HL-60/S4 (cell line): ENCODE data around the gene RBM34.

ENCODE experiments used
- in situ Hi-C: fragments of 300-500 bp; cut with MboI; formaldehyde crosslinking; loops from 2 replicates; pipeline ENCODE4 v1.14.3; 2022; ENCODE audit warnings: low sequenced_read_pairs

RBM34 gene

GRCh38 chr1:235156265-235156664, 4.8 kb downstream of the RBM34 start:
- in situ Hi-C loops: no loop called here

DNA sequence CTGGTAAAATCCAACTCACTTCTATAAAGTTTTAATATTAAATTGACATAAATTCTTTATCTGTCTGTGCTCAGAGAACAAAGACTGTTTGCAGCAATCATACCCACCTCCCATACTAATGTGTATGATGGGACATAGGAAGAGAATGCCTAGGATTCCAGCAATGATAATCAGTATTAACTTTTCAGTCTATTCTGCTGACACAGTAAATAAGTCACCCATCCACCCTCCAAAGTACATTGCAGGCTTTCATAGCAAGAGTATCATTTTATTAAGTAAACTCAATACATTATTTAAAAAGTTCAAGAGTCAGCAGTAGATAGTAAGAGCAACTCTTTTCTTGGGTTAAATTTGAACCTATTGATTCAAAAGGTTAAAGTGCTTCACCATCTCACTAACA, 8.8 kb downstream of the RBM34 start:
- in situ Hi-C loops: no loop called here

GRCh38 chr1:235151033-235151432, 10.0 kb downstream of the RBM34 start:
- in situ Hi-C loops: no loop called here

DNA sequence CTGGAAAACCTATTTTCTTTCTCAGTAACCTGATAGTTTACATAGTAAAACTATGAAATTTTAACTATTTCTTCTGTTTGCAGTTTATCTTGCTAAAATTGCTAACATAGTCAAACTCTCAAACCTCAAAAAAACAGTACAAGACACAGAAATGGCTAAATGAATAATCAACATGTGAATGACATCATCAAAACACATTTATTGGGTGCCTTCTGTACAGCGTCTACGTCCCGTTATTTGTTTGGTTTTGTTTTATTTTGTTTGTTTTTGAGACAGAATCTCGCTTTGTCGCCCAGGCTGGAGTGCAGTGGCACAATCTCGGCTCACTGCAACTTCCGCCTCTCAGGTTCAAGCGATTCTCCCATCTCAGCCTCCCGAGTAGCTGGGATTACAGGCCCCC, 11.2 kb downstream of the RBM34 start:
- in situ Hi-C loops: no loop called here

GRCh38 chr1:235147269-235147668, 13.8 kb downstream of the RBM34 start:
- in situ Hi-C loops: no loop called here

GRCh38 chr1:235145639-235146038, 15.4 kb downstream of the RBM34 start:
- in situ Hi-C loops: no loop called here

DNA sequence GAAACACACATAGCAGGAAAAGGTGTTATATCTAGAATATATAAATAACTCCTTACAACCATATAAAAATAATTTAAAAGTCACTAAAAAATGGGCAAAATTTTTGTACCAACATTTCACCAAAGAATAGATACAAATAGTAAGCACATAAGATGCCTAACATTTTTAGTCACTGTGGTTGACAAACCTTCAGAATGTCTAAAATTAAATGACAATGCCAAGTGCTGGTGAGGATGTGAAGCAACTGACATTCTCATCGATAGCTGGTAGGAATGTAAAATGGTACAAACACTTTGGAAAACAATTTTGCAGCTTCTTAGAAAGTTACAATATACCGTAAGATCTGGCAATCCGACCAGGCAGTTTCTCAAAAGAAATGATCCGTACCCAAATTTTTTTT, 18.1 kb downstream of the RBM34 start:
- in situ Hi-C loops: no loop called here

DNA sequence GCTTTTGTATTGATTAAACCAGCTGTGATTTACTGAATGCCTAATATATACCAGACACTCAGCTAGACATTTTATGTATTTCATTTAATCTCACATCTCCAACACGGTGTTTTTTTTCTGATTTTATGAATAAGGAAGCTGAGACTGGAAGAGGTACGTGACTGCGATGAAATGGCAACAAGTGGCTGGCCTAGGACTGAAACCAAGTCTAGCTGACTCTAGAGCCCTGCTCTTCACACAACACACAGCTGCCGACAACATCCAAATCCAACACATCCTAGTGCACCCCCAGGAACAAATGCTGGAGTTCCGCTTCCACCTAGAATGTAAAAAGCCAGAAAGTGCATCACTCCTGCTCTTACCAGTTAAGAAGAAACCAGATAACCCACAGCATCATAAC, 21.7 kb downstream of the RBM34 start:
- in situ Hi-C loops: no loop called here

GRCh38 chr1:235138821-235139220, 22.2 kb downstream of the RBM34 start:
- in situ Hi-C loops: no loop called here

DNA sequence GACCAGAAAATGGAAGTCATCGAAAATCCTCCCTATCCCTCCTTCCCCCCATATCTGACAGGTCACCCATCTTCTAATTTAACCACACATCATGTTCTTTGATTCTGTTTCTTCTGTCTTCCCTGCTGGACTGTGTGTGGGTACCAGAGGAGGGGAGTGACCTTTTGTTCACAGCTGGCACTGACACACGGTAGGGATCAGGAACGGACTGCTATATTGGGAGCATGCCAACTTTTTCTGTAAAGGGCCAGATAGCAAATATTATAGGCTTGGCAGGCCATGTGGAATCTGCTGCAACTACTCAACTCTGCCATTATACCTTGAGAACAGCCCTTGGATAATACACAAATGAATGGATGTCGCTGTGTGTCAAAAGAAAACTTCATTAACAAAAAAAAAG, 24.9 kb downstream of the RBM34 start:
- in situ Hi-C loops: no loop called here

DNA sequence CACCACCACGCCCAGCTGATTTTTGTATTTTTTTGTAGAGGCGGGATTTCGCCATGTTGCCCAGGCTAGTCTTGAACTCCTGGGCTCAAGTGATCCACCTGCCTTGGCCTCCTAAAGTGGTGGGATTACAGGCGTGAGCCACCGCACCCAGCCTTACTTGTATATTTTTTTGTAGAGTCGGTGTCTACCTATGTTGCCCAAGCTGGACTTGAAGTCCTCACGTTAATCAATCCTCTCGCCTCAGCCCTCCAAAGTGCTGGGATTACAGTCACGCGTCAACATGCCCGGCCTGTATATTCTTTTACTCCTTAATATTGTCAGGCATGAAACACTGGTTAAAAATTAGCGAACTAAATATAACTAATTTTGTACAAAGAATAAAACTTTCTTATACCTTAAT, 26.9 kb downstream of the RBM34 start:
- in situ Hi-C loops: no loop called here

DNA sequence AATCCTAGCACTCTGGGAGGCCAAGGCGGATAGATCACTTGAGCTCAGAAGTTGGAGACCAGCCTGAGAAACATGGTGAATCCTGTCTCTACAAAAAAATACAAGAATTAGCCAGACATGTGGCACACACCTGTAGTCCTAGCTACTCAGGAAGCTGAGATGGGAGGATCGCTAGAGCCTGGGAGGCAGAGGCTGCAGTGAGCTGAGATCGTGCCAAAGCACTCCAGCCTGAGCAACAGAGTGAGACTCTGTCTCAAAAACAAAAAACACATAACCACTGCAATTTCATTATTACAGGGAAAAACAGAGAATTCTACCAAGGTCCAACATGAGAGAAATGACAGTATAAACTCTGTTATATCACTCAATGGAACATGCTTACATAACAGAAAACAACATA, 28.0 kb downstream of the RBM34 start:
- in situ Hi-C loops: no loop called here

DNA sequence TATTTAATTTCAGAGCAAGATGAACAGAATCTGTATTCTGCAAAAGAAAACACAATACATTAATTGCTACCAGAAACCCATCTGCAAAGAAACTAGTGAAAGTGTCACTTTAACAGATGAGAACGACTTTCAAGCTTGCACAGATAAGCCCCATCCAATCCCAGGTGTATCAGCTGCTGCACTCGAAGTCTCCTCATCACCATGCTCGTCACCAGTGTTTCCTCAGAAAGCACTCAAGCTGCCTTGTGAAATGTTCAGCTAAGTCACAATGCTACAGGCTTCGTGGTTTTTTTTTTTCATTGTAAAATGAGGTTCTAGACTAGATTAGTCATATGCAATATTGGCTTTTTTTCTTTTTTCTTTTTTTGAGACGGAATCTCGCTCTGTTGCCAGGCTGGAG, 29.1 kb downstream of the RBM34 start:
- in situ Hi-C loops: no loop called here

GRCh38 chr1:235130766-235131270, 30.2 kb downstream of the RBM34 start:
- in situ Hi-C loops: no loop called here

- in situ Hi-C loops: no loop called here
These were observed 31.1 kb downstream of the RBM34 start for GRCh38 chr1:235129774-235130570.

DNA sequence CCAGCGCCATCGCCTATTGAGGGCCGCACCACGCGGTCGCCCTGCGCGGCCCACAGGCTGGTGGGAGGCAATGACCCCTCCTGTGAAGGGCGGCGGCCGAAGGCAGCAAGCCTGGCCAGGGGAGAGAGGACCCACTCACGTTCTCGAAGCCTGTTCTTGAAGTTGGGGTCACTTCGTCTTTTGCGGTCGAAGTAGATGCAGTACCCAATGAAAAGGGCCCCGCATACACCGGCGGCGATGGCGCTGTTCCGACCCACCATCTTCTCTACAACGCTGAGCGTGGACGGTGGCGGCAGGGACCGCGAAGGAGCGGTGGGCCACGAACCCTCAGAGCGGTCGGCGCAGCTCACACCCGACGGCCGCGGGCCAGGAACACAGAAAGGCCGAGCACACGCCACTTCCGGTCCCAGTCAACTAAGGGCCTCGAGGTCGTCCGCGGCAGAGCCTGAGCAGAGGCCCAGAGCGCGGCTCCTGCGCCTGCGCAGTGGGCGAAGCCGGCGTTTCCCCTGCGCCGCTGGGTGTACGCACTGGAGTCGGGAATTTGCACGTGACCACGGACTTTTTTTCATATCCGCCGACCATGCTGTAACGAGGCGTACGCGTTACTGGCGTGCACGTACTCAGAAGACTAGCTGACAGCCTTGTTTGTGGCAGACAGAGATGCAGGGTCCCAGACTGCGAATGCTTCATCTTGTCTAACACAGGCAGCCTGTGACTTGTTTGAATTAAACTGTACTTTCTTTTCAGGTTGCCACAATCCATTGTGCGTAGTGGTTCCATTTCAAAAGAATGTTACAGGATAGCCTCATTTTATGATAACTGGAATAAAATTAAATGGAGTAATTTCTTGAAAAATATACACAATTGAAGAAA, 32.4 kb downstream of the RBM34 start, which contains the start of gene TOMM20:
Gene TOMM20 (minus strand): TSS at position 382 of the 873 bp plus-strand sequence. CDS start 122 bp downstream, at position 260.
- in situ Hi-C loops: no loop called here

- in situ Hi-C loops: no loop called here
These were observed 33.2 kb downstream of the RBM34 start for GRCh38 chr1:235127732-235128455.

DNA sequence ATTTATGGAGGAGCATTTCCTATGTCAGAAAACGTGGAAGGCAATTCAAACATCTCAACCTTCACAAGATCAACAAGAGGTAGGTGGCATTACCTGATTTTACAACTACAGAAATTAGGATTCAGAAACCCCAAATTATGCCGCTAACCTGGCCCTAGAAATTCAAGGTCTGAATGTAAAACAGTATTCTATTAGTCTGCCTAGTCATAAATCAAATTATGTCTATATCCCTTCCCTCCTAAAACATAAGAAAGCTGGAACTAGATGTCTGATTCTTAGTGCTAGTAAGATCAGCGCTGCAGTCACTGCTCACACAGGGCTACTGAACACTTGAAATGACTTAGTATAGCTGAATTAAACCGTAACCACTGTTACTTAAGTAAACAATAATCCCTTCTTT, 33.8 kb downstream of the RBM34 start:
- in situ Hi-C loops: no loop called here

- in situ Hi-C loops: loop anchor here (25.0 kb wide), 1 partner anchor 838 kb away; no protein-coding TSS in a partner anchor
These were observed 36.4 kb downstream of the RBM34 start for GRCh38 chr1:235124665-235125064.

- in situ Hi-C loops: loop anchor here (25.0 kb wide), 1 partner anchor 838 kb away; no protein-coding TSS in a partner anchor
These were observed 36.9 kb downstream of the RBM34 start for GRCh38 chr1:235124111-235124510.

GRCh38 chr1:235122348-235122747, 38.7 kb downstream of the RBM34 start:
- in situ Hi-C loops: loop anchor here (25.0 kb wide), 1 partner anchor 840 kb away; no protein-coding TSS in a partner anchor
